Cardiac muscle cell (in vitro differentiated cells and primary cell): ENCODE measurements around the gene ASPN. TPM values are rescaled to one million over a fixed set of nuclear protein-coding genes. Genes with fewer than 3 reads are reported as not detected.
A peak's percentile ranks its signal among the peaks of the same experiment; 100 is the strongest.

ENCODE experiments used
- DNase-seq, 2 donors: peaks; one replicate each; pipeline versions ENCODE4 v3.0.0 to v3.0.0-alpha.2; 2010 to 2017; ENCODE audit warnings: low read depth in 1 of 2, low spot score in 1 of 2
- H3K27ac ChIP-seq: fragments of 200-600 bp; sonication (generic); 2 replicates; pipeline ENCODE4 v1.5.1; 2016
- H3K27me3 ChIP-seq: fragments of 200-600 bp; sonication (generic); 2 replicates; pipeline ENCODE4 v1.6.0; 2016; ENCODE audit warnings: control low read depth
- H3K36me3 ChIP-seq: fragments of 200-600 bp; sonication (generic); 2 replicates; pipeline ENCODE4 v1.5.1; 2016; ENCODE audit warnings: control low read depth
- H3K4me1 ChIP-seq: fragments of 200-600 bp; sonication (generic); 2 replicates; pipeline ENCODE4 v1.8.1; 2017; ENCODE audit warnings: low read depth, mild to moderate bottlenecking, mixed run types
- H3K4me3 ChIP-seq: fragments of 200-600 bp; sonication (generic); 2 replicates; pipeline ENCODE4 v1.5.1; 2016; ENCODE audit warnings: mild to moderate bottlenecking
- H3K9me3 ChIP-seq: fragments of 200-600 bp; sonication (generic); 2 replicates; pipeline ENCODE4 v1.5.1; 2017; ENCODE audit warnings: low read depth, mild to moderate bottlenecking, control low read depth
- CTCF ChIP-seq: IDR thresholded peaks from 2 replicates; pipeline ENCODE4 v1.5.1; 2012; ENCODE audit warnings: low read depth, mild to moderate bottlenecking, low read length
- polyA plus RNA-seq: library from polyadenylated mRNA; unstranded; fragments of >200 nt; fragmentation: Nextera tagmentation; extraction: Ambion mirVana; gene quantifications from 2 replicates; pipeline ENCODE4 v1.2.1, GENCODE V29; 2016
- total RNA-seq: library from RNA; depleted of rRNA; stranded (reverse); fragments of >200 nt; gene quantifications from 2 replicates; pipeline ENCODE4 v1.2.3, GENCODE V29; 2016

Gene ASPN
- total RNA-seq (not detected in 2 replicates), polyA plus RNA-seq (0.24 TPM in 1 of 2 replicates, not detected in the other)

GRCh38 chr9:92482329-92482728, at the start of gene ASPN:
Gene ASPN, minus strand, starts transcription at chr9:92482506.
- Histone ChIP-seq H3K4me1 (peaks cover 8% of the 10 kb centered on the region), H3K36me3 (no peaks in the 10 kb centered on the region), H3K27ac (no peak within 1 kb of the TSS), H3K9me3 (no peaks in the 10 kb centered on the region), H3K27me3 (no peaks in the 10 kb centered on the region), H3K4me3 (no peak within 1 kb of the TSS)
- TF ChIP-seq CTCF: no peak
- DNase-seq: peak in 1 of 2 donors; percentile 86

GRCh38 chr9:92530893-92531292, 48.6 kb upstream of the ASPN start:
- no peak for DNase-seq
- H3K4me1 ChIP-seq: no peaks in the 10 kb centered on the region
- no peaks in the 10 kb centered on the region for H3K27me3 ChIP-seq
- TF ChIP-seq CTCF: no peak
- H3K27ac ChIP-seq: no peak overlapping the region
- no peaks in the 10 kb centered on the region for H3K9me3 ChIP-seq
- no peaks in the 10 kb centered on the region for H3K36me3 ChIP-seq
- H3K4me3 ChIP-seq: no peak overlapping the region

GRCh38 chr9:92529124-92529523, 46.8 kb upstream of the ASPN start:
- TF ChIP-seq CTCF: no peak
- no peak for DNase-seq
- Histone ChIP-seq H3K9me3 (no peaks in the 10 kb centered on the region), H3K36me3 (no peaks in the 10 kb centered on the region), H3K27ac (no peak overlapping the region), H3K27me3 (no peaks in the 10 kb centered on the region), H3K4me1 (peaks cover 5% of the 10 kb centered on the region), H3K4me3 (no peak overlapping the region)

- no peaks in the 10 kb centered on the region for H3K9me3 ChIP-seq
- no peak for TF ChIP-seq CTCF
- DNase-seq: no peak
- no peaks in the 10 kb centered on the region for H3K27me3 ChIP-seq
- no peak overlapping the region for H3K4me3 ChIP-seq
- H3K36me3 ChIP-seq: no peaks in the 10 kb centered on the region
- peaks cover 10% of the 10 kb centered on the region for H3K4me1 ChIP-seq
- H3K27ac ChIP-seq: no peak overlapping the region
These were observed 46.2 kb upstream of the ASPN start for GRCh38 chr9:92528522-92528849.

GRCh38 chr9:92527832-92528521, 45.7 kb upstream of the ASPN start:
- no peaks in the 10 kb centered on the region for H3K9me3 ChIP-seq
- no peak for TF ChIP-seq CTCF

More at GRCh38 chr9:92527832-92528521, 45.7 kb upstream of the ASPN start:
- H3K4me3 ChIP-seq: no peak overlapping the region
- no peaks in the 10 kb centered on the region for H3K27me3 ChIP-seq
- no peaks in the 10 kb centered on the region for H3K36me3 ChIP-seq
- no peak for DNase-seq
- peaks cover 10% of the 10 kb centered on the region for H3K4me1 ChIP-seq
- no peak overlapping the region for H3K27ac ChIP-seq
